ENCODE data around the gene AKT3. TPM values are rescaled to one million over a fixed set of nuclear protein-coding genes. Genes with fewer than 3 reads are reported as not detected.

Gene AKT3
- total RNA-seq, 4 donors from 2014 or later: 29.7 to 77.2 (median 37.4) TPM

DNA sequence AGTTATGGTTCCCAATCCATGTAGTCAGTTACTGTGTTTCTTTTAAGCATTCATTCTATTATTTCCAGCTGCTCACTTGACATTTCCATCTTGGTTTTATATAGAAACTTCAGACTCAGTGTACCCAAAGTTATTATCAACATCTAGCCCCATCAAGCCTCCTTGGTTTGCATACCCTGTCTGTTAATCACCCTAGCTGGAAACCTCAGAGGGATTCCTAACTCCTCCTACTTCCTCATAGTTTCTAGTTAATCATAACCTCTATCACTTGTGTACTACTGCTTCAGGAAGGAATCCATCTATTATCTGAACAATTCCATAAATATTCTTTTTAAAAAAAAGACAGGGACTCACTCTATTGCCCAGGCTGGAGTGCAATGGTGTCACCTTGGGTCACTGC lies 300.9 kb downstream of the AKT3 start:
- DNase-seq (ENCODE audit: low spot score) (no peak), ATAC-seq (ENCODE audit: low FRiP score) (no peak)
- TF ChIP-seq, protein P1, sequence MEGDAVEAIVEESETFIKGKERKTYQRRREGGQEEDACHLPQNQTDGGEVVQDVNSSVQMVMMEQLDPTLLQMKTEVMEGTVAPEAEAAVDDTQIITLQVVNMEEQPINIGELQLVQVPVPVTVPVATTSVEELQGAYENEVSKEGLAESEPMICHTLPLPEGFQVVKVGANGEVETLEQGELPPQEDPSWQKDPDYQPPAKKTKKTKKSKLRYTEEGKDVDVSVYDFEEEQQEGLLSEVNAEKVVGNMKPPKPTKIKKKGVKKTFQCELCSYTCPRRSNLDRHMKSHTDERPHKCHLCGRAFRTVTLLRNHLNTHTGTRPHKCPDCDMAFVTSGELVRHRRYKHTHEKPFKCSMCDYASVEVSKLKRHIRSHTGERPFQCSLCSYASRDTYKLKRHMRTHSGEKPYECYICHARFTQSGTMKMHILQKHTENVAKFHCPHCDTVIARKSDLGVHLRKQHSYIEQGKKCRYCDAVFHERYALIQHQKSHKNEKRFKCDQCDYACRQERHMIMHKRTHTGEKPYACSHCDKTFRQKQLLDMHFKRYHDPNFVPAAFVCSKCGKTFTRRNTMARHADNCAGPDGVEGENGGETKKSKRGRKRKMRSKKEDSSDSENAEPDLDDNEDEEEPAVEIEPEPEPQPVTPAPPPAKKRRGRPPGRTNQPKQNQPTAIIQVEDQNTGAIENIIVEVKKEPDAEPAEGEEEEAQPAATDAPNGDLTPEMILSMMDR (IDR thresholded peaks at IDR 0.05): no peak

DNA sequence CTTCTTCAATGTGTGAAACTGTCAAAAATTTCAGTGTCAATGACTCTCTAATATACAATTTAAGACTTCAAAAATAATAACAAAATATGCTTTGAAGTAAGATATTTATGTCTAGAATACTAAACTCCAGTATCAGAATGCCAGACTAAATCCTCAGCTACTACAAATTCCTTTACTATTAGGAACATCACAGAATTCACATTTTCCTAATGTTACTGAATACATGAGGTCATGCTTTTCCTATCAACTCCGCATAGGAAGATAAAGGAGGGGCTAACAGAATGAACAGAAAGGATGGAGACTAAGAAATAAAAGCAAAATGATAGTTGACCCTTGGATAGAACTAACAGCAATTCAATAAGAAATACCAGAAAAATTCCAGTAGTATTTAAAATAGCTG lies 301.5 kb downstream of the AKT3 start:
- ATAC-seq (ENCODE audit: low FRiP score): no peak
- TF ChIP-seq, protein P1 (IDR thresholded peaks at IDR 0.05): no peak
- DNase-seq (ENCODE audit: low spot score): no peak

DNA sequence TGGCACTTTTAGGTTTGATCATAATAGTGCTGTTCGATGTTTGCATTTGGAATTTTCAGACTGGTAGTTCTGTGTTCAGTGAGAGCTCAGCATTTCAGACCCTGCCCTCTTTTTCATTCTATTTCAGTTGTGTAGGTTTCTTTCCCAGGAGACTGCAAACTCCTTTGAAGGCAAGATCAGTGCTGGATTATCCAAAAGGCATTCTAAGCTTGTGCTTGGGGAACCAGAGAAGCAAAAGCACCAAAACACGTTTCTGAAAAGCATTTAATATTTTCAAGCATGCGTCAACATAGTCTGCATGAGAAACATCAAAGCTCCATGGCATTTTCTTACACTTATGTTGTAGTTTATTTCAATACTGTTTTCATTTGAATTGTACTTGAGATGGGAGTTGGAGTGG lies 302.2 kb downstream of the AKT3 start:
- DNase-seq (ENCODE audit: low spot score) (no peak), ATAC-seq (ENCODE audit: low FRiP score) (no peak)
- TF ChIP-seq, protein P1 (IDR thresholded peaks at IDR 0.05): no peak

DNA sequence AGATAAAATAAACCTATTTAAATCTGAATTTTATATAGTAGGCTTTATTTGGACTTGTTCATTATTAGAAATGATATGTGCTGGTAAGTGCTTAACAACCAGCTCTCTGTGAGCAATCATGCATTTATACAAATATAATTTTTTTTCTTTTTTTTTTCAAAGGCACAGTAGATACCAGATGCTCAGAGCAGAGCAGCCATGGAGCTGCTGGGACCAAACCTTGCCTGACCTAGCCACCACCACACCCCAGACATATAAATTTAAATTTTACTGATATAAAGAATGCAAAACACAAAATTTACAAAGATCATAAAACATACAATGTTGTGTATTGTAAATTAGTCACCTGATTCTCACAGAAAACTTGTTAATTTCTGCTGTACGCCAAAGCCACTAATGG lies 303.6 kb downstream of the AKT3 start:
- DNase-seq (ENCODE audit: low spot score): no peak
- no peak for ATAC-seq (ENCODE audit: low FRiP score)
- TF ChIP-seq, protein P1 (IDR thresholded peaks at IDR 0.05): no peak

DNA sequence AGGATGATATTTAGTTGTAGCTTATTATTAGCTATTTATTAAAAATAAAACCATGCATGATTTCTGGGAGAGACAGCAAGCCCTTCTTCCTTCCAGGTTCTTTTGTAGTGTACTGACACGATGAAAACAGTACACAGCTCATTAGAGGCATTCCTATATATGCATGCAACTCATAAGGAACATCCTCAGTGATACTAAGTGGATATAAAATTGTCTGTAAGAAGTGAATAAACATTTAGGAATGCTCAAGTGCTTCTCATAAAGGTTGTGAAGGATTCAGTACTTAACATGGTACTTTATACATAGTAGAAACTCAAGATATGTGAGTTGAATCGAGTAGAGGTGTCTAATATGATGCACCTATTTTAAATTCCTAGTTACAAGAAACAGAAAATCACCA lies 306.5 kb downstream of the AKT3 start:
- TF ChIP-seq, protein P1 (IDR thresholded peaks at IDR 0.05): no peak
- ATAC-seq (ENCODE audit: low FRiP score): no peak
- no peak for DNase-seq (ENCODE audit: low spot score)

DNA sequence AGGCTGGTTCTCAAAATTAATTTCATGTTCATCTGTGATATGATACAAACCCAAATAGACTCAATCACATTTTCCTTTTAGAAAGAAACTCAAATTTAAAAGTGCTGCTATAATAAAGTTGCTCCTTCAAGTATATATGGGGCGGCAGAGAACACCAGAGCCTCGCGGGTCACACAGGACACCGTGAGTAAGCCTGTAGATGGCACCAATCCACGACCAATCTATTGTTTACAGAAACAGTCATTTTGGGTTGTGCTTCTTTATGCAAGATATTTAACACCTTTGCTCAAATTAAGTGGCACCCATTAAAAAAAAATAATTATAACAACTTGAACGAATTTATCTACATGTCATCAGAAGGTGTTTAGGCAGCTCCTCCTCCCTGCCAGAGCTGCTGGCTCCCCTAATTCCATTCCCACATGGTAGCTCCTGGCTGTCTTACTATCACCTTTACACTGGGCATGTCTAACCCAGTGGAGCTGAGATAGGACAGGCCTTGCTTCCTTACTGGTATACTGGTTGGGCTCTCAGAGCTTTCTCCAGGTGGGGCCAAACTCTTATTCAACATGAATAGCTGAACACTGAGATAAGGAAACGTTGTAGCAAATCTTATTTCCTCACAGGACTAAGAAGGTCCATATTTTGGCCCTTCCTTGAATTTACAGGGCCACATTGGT lies 307.2 kb downstream of the AKT3 start:
- no peak for DNase-seq (ENCODE audit: low spot score)
- no peak for ATAC-seq (ENCODE audit: low FRiP score)
- TF ChIP-seq, protein P1 (IDR thresholded peaks at IDR 0.05): no peak

DNA sequence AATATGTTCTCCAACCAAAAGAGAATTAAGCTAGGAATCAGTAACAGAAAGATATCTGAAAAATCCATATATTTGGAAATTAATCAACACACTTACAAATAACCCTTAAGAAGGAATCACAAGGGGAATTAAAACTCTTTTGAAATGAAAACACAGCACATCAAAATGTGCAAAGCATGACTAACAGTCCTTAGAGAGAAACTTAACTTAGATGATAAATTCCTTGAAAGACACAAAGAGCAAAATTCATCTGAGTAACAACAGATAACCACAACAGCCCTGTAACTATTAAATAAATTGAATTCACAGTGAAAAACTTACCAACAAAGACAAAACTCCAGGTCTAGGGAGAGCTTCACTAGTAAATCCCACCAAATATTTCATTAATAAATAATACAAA lies 310.4 kb downstream of the AKT3 start:
- TF ChIP-seq, protein P1 (IDR thresholded peaks at IDR 0.05): no peak
- ATAC-seq (ENCODE audit: low FRiP score): no peak
- no peak for DNase-seq (ENCODE audit: low spot score)
